K562 (cell line): ENCODE data around the gene FARP2. TPM values are rescaled to one million over a fixed set of nuclear protein-coding genes. Genes with fewer than 3 reads are reported as not detected.

Source experiments
- ARNT ChIP-seq, 2 experiments: fragments of 450-650 bp; IDR thresholded peaks; 2 replicates each; pipeline ENCODE4 v1.6.1; 2016; ENCODE audit warnings: mild to moderate bottlenecking in 1 of 2
- ATF6 ChIP-seq: sonication (generic); formaldehyde crosslinking; IDR thresholded peaks from 2 replicates; pipeline ENCODE4 v1.4.0; 2020; ENCODE audit warnings: mild to moderate bottlenecking, missing genetic modification reagents
- CEBPZ ChIP-seq: fragments of 150-350 bp; IDR thresholded peaks from 2 replicates; pipeline ENCODE4 v1.6.1; 2014; ENCODE audit warnings: low read depth, mild to moderate bottlenecking, low read length, borderline replicate concordance
- FOXJ3 ChIP-seq: sonication (generic); formaldehyde crosslinking; IDR thresholded peaks from 2 replicates; pipeline ENCODE4 v1.4.0; 2020; ENCODE audit warnings: mild to moderate bottlenecking, missing genetic modification reagents
- FOXK2 ChIP-seq, 2 experiments: fragments of 450-650 bp; IDR thresholded peaks in 1 of 2; conservative IDR thresholded peaks in 1 of 2; 2 replicates each; pipeline ENCODE4 v1.6.1; 2016; ENCODE audit warnings: low read depth in 2 of 2, mild to moderate bottlenecking in 1 of 2
- GTF2A2 ChIP-seq: IDR thresholded peaks from 2 replicates; pipeline ENCODE4 v1.6.1; 2016; ENCODE audit warnings: mild to moderate bottlenecking, missing genetic modification characterization, missing compliant biosample characterization
- HDAC8 ChIP-seq: fragments of 450-650 bp; IDR thresholded peaks from 2 replicates; pipeline ENCODE4 v1.6.1; 2016; ENCODE audit warnings: mild to moderate bottlenecking, missing genetic modification characterization, moderate library complexity, missing compliant biosample characterization
- KHSRP ChIP-seq: fragments of 450-650 bp; IDR thresholded peaks from 2 replicates; pipeline ENCODE4 v1.6.1; 2017
- LCOR ChIP-seq: sonication (generic); formaldehyde crosslinking; IDR thresholded peaks from 2 replicates; pipeline ENCODE4 v1.8.0; 2022; ENCODE audit warnings: mild to moderate bottlenecking, missing genetic modification reagents
- MAZ ChIP-seq, 2 experiments: fragments of 450-650 bp in 1 of 2; sonication (generic) in 1 of 2; formaldehyde crosslinking; IDR thresholded peaks in 1 of 2; conservative IDR thresholded peaks in 1 of 2; 2 replicates each; pipeline versions ENCODE4 v1.4.0 to v1.5.0; 2020; ENCODE audit warnings: mild to moderate bottlenecking in 1 of 2, missing genetic modification reagents in 1 of 2
- RFX1 ChIP-seq: fragments of 450-650 bp; IDR thresholded peaks from 2 replicates; pipeline ENCODE4 v1.6.1; 2016; ENCODE audit warnings: mild to moderate bottlenecking, moderate library complexity
- SNIP1 ChIP-seq: fragments of 450-650 bp; IDR thresholded peaks from 2 replicates; pipeline ENCODE4 v1.7.1; 2017; ENCODE audit warnings: low read depth, mild to moderate bottlenecking
- TAF15 ChIP-seq: fragments of 200-400 bp; formaldehyde crosslinking; IDR thresholded peaks from 2 replicates; pipeline ENCODE4 v1.6.1; 2017; ENCODE audit warnings: mild to moderate bottlenecking, low read depth, low read length, moderate library complexity
- TBL1XR1 ChIP-seq, 2 experiments: IDR thresholded peaks; 2 replicates each; pipeline ENCODE4 v1.6.1; 2012; ENCODE audit warnings: improper control_type of control experiment in 2 of 2, low read length in 2 of 2, mild to moderate bottlenecking in 1 of 2
- ZNF232 ChIP-seq: sonication (generic); formaldehyde crosslinking; IDR thresholded peaks from 2 replicates; pipeline ENCODE4 v1.8.0; 2022; ENCODE audit warnings: mild to moderate bottlenecking, missing genetic modification reagents
- ZNF280A ChIP-seq: fragments of 450-650 bp; IDR thresholded peaks from 2 replicates; pipeline ENCODE4 v1.6.1; 2018; ENCODE audit warnings: mild to moderate bottlenecking, low read depth; ENCODE audit not compliant: partially characterized antibody
- ZNF444 ChIP-seq: fragments of 250-450 bp; sonication (Bioruptor Pico); IDR thresholded peaks from 2 replicates; pipeline ENCODE4 v1.4.0; 2020; ENCODE audit warnings: mild to moderate bottlenecking, moderate library complexity
- ZNF586 ChIP-seq: fragments of 450-650 bp; formaldehyde crosslinking; conservative IDR thresholded peaks from 2 replicates; pipeline ENCODE4 v1.4.0; 2020; ENCODE audit warnings: mild to moderate bottlenecking, moderate library complexity
- ZNF77 ChIP-seq: fragments of 250-450 bp; sonication (Bioruptor Pico); IDR thresholded peaks from 2 replicates; pipeline ENCODE4 v1.5.0; 2020
- polyA plus RNA-seq, 8 experiments: library from polyadenylated mRNA; depleted of rRNA in 4 of 8; stranded (reverse) in 5 of 8; unstranded in 3 of 8; fragments of >200 nt; fragmentation: Nextera tagmentation in 2 of 8; fragmentation: Illumina TruSeq in 1 of 8; extraction: Ambion mirVana in 2 of 8; extraction: Trizol in 1 of 8; gene quantifications; 2 replicates each; pipeline versions ENCODE4 v1.2.1 to v1.2.3, GENCODE V29; 2011 to 2014; ENCODE audit warnings: inconsistent platforms in 1 of 8, missing spikeins in 1 of 8
- total RNA-seq, 7 experiments: library from RNA; depleted of rRNA in 6 of 7; stranded (reverse); fragments of >200 nt in 6 of 7; fragmentation: Illumina TruSeq in 2 of 7; extraction: Trizol in 2 of 7; gene quantifications; 2 replicates each; pipeline versions ENCODE4 v1.2.1 to v1.2.3, GENCODE V29; 2011 to 2021; ENCODE audit warnings: low replicate concordance in 1 of 7
- TF ChIP-seq, protein P1 (sequence below): IDR thresholded peaks from 3 replicates; pipeline ENCODE4 v1.6.1; 2011; ENCODE audit warnings: borderline replicate concordance, mild to moderate bottlenecking; ENCODE audit not compliant: insufficient read length, insufficient read depth
- TF ChIP-seq, protein P2 (sequence below): fragments of 450-650 bp; conservative IDR thresholded peaks from 2 replicates; pipeline ENCODE4 v1.6.1; 2016; ENCODE audit warnings: missing genetic modification characterization, low read depth, mild to moderate bottlenecking, missing compliant biosample characterization, moderate library complexity

FARP2 gene
- total and polyA plus RNA-seq, 9 of the 15 experiments (the other 6 are each of a cell fraction or from before 2014, with no cell fraction given) = 4.1 to 38.1 (median 21.1) TPM

GRCh38 chr2:241386519-241386918 is 30.4 kb downstream of the FARP2 start (continued):
- TF ChIP-seq ZNF280A = no peak
- TF ChIP-seq MAZ (CRISPR knock-in tag; conservative IDR thresholded peaks at IDR 0.05 in 1 of 2, IDR thresholded peaks at IDR 0.05 in 1 of 2) = no peak
- TF ChIP-seq SNIP1 = no peak
- TF ChIP-seq ARNT (IDR thresholded peaks at IDR 0.05) = no peak
- TF ChIP-seq CEBPZ = no peak
- TF ChIP-seq ZNF444 (CRISPR knock-in tag) = no peak
- TF ChIP-seq, protein P1, sequence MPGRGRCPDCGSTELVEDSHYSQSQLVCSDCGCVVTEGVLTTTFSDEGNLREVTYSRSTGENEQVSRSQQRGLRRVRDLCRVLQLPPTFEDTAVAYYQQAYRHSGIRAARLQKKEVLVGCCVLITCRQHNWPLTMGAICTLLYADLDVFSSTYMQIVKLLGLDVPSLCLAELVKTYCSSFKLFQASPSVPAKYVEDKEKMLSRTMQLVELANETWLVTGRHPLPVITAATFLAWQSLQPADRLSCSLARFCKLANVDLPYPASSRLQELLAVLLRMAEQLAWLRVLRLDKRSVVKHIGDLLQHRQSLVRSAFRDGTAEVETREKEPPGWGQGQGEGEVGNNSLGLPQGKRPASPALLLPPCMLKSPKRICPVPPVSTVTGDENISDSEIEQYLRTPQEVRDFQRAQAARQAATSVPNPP = no peak
- TF ChIP-seq RFX1 = no peak
- TF ChIP-seq HDAC8 (tag) = no peak
- no peak for TF ChIP-seq ZNF77 (CRISPR knock-in tag)
- TF ChIP-seq FOXK2 (conservative IDR thresholded peaks at IDR 0.05 in 1 of 2, IDR thresholded peaks at IDR 0.05 in 1 of 2; ENCODE audit: low read depth in 2 of 2) = no peak
- TF ChIP-seq ZNF586 (CRISPR knock-in tag) = no peak
- no peak for TF ChIP-seq TBL1XR1 (IDR thresholded peaks at IDR 0.05; ENCODE audit: low read length in 2 of 2)
- TF ChIP-seq GTF2A2 (tag) = no peak
- no peak for TF ChIP-seq TAF15
- TF ChIP-seq ATF6 (CRISPR knock-in tag) = no peak
- no peak for TF ChIP-seq ZNF232 (CRISPR knock-in tag)
- TF ChIP-seq, protein P2, sequence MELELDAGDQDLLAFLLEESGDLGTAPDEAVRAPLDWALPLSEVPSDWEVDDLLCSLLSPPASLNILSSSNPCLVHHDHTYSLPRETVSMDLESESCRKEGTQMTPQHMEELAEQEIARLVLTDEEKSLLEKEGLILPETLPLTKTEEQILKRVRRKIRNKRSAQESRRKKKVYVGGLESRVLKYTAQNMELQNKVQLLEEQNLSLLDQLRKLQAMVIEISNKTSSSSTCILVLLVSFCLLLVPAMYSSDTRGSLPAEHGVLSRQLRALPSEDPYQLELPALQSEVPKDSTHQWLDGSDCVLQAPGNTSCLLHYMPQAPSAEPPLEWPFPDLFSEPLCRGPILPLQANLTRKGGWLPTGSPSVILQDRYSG (tag) = no peak
- no peak for TF ChIP-seq FOXJ3 (CRISPR knock-in tag)
- no peak for TF ChIP-seq LCOR
- TF ChIP-seq KHSRP = no peak
